ENCODE data around the gene PLCL2. TPM values are rescaled to one million over a fixed set of nuclear protein-coding genes. Genes with fewer than 3 reads are reported as not detected.

Gene PLCL2
- total RNA-seq, 1 experiment from 2014 or later = 3.0 TPM

DNA sequence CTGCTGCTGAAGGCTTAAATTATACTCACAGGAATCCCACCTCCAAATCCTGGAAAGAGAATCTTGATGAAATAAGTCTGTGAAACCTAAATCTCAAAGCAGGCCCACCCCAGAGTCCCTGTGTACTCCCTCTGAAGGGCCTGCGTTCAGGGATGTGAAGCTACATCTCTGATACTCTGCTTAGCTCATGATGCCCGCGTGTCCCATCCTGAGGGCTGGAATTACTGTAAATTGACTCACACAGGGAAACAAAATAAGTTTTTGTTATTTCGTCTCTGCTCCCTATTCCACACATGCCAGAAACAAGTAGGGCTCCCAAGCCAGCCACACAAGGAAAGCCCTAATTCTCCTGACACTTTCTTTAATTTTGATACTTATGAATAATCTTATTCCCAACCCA, 10.9 kb upstream of the PLCL2 start:
- in situ Hi-C loops (cut with HindIII; ENCODE audit: low pct_unique_long_range_greater_than_20kb, low sequenced_read_pairs) = no loop called here
- ChIA-PET POLR2A (no interaction called here), CTCF (interaction anchor here (0.7 kb wide), 1 partner anchor 10 kb away, joined by 4 read pairs; no protein-coding TSS in a partner anchor)
- intact Hi-C loops (cut with micrococcal nuclease; ENCODE audit: unreplicated experiment) = no loop called here
- H3K9me3 ChIP-seq (ENCODE audit: control insufficient read depth, insufficient read depth, low read depth, low read length) = no peaks in the 10 kb centered on the region
- BruUV-seq (replicated peaks) = no TSS peak
- DNase-seq (ENCODE audit: low read depth, low spot score) (no peak), ATAC-seq (no peak)
- no peaks in the 10 kb centered on the region for H3K36me3 ChIP-seq (ENCODE audit: control insufficient read depth, insufficient read depth, low read length)
- TF ChIP-seq POLR2AphosphoS5 (IDR thresholded peaks at IDR 0.05; ENCODE audit: low read depth, low read length) (no peak), SIN3A (IDR thresholded peaks at IDR 0.05; ENCODE audit: borderline replicate concordance, insufficient read depth, low read depth, low read length) (no peak), TCF7L2 (IDR thresholded peaks at IDR 0.05; ENCODE audit: low read depth, low read length) (no peak)
- TF ChIP-seq, protein P1, sequence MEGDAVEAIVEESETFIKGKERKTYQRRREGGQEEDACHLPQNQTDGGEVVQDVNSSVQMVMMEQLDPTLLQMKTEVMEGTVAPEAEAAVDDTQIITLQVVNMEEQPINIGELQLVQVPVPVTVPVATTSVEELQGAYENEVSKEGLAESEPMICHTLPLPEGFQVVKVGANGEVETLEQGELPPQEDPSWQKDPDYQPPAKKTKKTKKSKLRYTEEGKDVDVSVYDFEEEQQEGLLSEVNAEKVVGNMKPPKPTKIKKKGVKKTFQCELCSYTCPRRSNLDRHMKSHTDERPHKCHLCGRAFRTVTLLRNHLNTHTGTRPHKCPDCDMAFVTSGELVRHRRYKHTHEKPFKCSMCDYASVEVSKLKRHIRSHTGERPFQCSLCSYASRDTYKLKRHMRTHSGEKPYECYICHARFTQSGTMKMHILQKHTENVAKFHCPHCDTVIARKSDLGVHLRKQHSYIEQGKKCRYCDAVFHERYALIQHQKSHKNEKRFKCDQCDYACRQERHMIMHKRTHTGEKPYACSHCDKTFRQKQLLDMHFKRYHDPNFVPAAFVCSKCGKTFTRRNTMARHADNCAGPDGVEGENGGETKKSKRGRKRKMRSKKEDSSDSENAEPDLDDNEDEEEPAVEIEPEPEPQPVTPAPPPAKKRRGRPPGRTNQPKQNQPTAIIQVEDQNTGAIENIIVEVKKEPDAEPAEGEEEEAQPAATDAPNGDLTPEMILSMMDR (IDR thresholded peaks at IDR 0.05) = no peak
- TF ChIP-seq, protein P2, sequence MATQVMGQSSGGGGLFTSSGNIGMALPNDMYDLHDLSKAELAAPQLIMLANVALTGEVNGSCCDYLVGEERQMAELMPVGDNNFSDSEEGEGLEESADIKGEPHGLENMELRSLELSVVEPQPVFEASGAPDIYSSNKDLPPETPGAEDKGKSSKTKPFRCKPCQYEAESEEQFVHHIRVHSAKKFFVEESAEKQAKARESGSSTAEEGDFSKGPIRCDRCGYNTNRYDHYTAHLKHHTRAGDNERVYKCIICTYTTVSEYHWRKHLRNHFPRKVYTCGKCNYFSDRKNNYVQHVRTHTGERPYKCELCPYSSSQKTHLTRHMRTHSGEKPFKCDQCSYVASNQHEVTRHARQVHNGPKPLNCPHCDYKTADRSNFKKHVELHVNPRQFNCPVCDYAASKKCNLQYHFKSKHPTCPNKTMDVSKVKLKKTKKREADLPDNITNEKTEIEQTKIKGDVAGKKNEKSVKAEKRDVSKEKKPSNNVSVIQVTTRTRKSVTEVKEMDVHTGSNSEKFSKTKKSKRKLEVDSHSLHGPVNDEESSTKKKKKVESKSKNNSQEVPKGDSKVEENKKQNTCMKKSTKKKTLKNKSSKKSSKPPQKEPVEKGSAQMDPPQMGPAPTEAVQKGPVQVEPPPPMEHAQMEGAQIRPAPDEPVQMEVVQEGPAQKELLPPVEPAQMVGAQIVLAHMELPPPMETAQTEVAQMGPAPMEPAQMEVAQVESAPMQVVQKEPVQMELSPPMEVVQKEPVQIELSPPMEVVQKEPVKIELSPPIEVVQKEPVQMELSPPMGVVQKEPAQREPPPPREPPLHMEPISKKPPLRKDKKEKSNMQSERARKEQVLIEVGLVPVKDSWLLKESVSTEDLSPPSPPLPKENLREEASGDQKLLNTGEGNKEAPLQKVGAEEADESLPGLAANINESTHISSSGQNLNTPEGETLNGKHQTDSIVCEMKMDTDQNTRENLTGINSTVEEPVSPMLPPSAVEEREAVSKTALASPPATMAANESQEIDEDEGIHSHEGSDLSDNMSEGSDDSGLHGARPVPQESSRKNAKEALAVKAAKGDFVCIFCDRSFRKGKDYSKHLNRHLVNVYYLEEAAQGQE (IDR thresholded peaks at IDR 0.05; ENCODE audit: insufficient read depth in 1 of 2, low read depth in 2 of 2, low read length in 1 of 2) = no peak
- H3K4me3 ChIP-seq (ENCODE audit: low read depth in 2 of 2, low read length in 2 of 2) = no peak overlapping the region
- no peaks in the 10 kb centered on the region for H3K27me3 ChIP-seq (ENCODE audit: control insufficient read depth, insufficient read depth, low read length)
- no peak overlapping the region for H3K27ac ChIP-seq (ENCODE audit: low read length)
- H3K4me1 ChIP-seq (ENCODE audit: control insufficient read depth, insufficient read depth, low read length) = no peaks in the 10 kb centered on the region

DNA sequence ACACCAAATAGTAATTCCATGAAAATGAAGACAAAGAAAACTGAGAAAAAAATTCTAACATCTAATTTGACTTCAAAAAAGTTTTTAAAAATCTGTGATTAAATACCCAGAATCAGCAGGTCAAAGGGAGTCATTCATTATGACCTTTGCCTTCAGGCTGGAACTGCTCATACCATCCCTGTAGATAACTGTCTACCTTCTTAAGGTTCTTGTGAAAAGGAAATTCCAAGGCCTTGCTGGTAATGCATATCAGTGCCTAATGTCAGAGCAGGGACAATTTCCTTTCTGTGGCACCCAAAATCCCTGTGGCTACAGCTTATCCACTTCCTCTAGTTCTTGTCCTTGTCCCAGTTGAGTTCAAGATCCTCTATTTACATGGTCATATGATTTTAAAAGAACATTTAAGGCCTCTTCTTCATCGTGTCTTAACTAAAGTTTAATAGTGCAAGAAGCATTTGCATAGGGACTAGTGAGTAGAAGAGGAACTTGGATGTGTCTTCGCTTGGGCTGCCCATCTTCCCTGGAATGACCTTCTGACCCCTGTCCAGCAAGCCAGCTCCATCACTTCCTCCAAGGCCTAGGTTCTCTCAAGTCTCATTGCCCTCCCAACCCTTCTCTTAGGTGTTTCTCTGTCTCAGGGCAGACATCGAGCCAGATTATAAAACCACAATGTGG, 8.7 kb upstream of the PLCL2 start:
- ChIA-PET CTCF (no interaction called here), POLR2A (no interaction called here)
- Histone ChIP-seq H3K27me3 (ENCODE audit: control insufficient read depth, insufficient read depth, low read length) (no peaks in the 10 kb centered on the region), H3K27ac (ENCODE audit: low read length) (no peak overlapping the region), H3K4me1 (ENCODE audit: control insufficient read depth, insufficient read depth, low read length) (no peaks in the 10 kb centered on the region), H3K9me3 (ENCODE audit: control insufficient read depth, insufficient read depth, low read depth, low read length) (no peaks in the 10 kb centered on the region), H3K36me3 (ENCODE audit: control insufficient read depth, insufficient read depth, low read length) (no peaks in the 10 kb centered on the region), H3K4me3 (ENCODE audit: low read depth in 2 of 2, low read length in 2 of 2) (no peak overlapping the region)
- DNase-seq (ENCODE audit: low read depth, low spot score) (no peak), ATAC-seq (no peak)
- no TSS peak for BruUV-seq (replicated peaks)
- intact Hi-C loops (cut with micrococcal nuclease; ENCODE audit: unreplicated experiment) = no loop called here
- in situ Hi-C loops (cut with HindIII; ENCODE audit: low pct_unique_long_range_greater_than_20kb, low sequenced_read_pairs) = no loop called here
- TF ChIP-seq POLR2AphosphoS5 (IDR thresholded peaks at IDR 0.05; ENCODE audit: low read depth, low read length) (no peak), TCF7L2 (IDR thresholded peaks at IDR 0.05; ENCODE audit: low read depth, low read length) (no peak), SIN3A (IDR thresholded peaks at IDR 0.05; ENCODE audit: borderline replicate concordance, insufficient read depth, low read depth, low read length) (no peak)
- TF ChIP-seq, protein P1 (IDR thresholded peaks at IDR 0.05) = no peak
- TF ChIP-seq, protein P2 (IDR thresholded peaks at IDR 0.05; ENCODE audit: insufficient read depth in 1 of 2, low read depth in 2 of 2, low read length in 1 of 2) = no peak

All from Panc1 (cell line).